Neuronal stem cell (in vitro differentiated cells): ENCODE measurements around the gene NFE2L3.
"Not testable (repeated sequence)": the region's sequence is repeated elsewhere in the genome, so short reads cannot be mapped to it uniquely, and the experiment has no call there.

ENCODE experiments used
- DNase-seq: peaks from one replicate; pipeline ENCODE4 v3.0.0-alpha.2; 2013; ENCODE audit warnings: low spot score
- H2AFZ ChIP-seq: one replicate; pipeline ENCODE4 v1.6.1; 2013; ENCODE audit warnings: mild to moderate bottlenecking, low read length, inconsistent platforms
- H2AK5ac ChIP-seq: 2 replicates; pipeline ENCODE4 v1.6.1; 2013; ENCODE audit warnings: low read depth, mild to moderate bottlenecking, inconsistent platforms, low read length, moderate library complexity, mixed read lengths
- H2BK120ac ChIP-seq: 2 replicates; pipeline ENCODE4 v1.6.1; 2013; ENCODE audit warnings: low read depth, mild to moderate bottlenecking, inconsistent platforms, low read length, moderate library complexity, mixed read lengths
- H2BK12ac ChIP-seq: one replicate; pipeline ENCODE4 v1.6.1; 2013; ENCODE audit warnings: low read length, inconsistent platforms
- H2BK15ac ChIP-seq: 2 replicates; pipeline ENCODE4 v1.6.1; 2013; ENCODE audit warnings: mild to moderate bottlenecking, low read length, inconsistent platforms, mixed read lengths
- H2BK5ac ChIP-seq: one replicate; pipeline ENCODE4 v1.6.1; 2013; ENCODE audit warnings: inconsistent platforms, mild to moderate bottlenecking, low read length, moderate library complexity
- H3K14ac ChIP-seq: one replicate; pipeline ENCODE4 v1.6.1; 2013; ENCODE audit warnings: low read length, inconsistent platforms
- H3K18ac ChIP-seq: 2 replicates; pipeline ENCODE4 v1.6.1; 2013; ENCODE audit warnings: low read length, inconsistent platforms
- H3K23ac ChIP-seq: 2 replicates; pipeline ENCODE4 v1.6.1; 2013; ENCODE audit warnings: low read depth, mild to moderate bottlenecking, mixed read lengths, low read length, inconsistent platforms; ENCODE audit not compliant: poor library complexity
- H3K27ac ChIP-seq: replicated peaks from 3 replicates; pipeline ENCODE4 v1.5.1; 2013; ENCODE audit warnings: low read length, inconsistent platforms
- H3K27me3 ChIP-seq, 3 experiments: 2 replicates each; pipeline ENCODE4 v1.6.1; 2013; ENCODE audit warnings: low read length in 3 of 3, mild to moderate bottlenecking in 2 of 3, inconsistent platforms in 1 of 3, low read depth in 1 of 3, mixed read lengths in 1 of 3, moderate library complexity in 1 of 3; ENCODE audit not compliant: control insufficient read depth in 3 of 3, insufficient read depth in 3 of 3
- H3K36me3 ChIP-seq, 2 donors: replicated peaks in 1 of 2; 2 replicates each; pipeline ENCODE4 v1.6.1; 2013; ENCODE audit warnings: low read length in 2 of 2; ENCODE audit not compliant: control insufficient read depth in 2 of 2, insufficient read depth in 2 of 2
- H3K4ac ChIP-seq: 2 replicates; pipeline ENCODE4 v1.6.1; 2013; ENCODE audit warnings: inconsistent platforms, mild to moderate bottlenecking, low read length, moderate library complexity
- H3K4me1 ChIP-seq, 2 donors: 1 replicate in 1 of 2; 2 replicates in 1 of 2; pipeline ENCODE4 v1.6.1; 2013; ENCODE audit warnings: low read length in 2 of 2, low read depth in 1 of 2; ENCODE audit not compliant: control insufficient read depth in 2 of 2, insufficient read depth in 1 of 2
- H3K4me2 ChIP-seq: one replicate; pipeline ENCODE4 v1.6.1; 2013; ENCODE audit warnings: mild to moderate bottlenecking, low read length, inconsistent platforms; ENCODE audit not compliant: insufficient read depth, poor library complexity, severe bottlenecking
- H3K4me3 ChIP-seq, 2 donors: 2 replicates each; pipeline ENCODE4 v1.5.1; 2013; ENCODE audit warnings: low read length in 2 of 2, mild to moderate bottlenecking in 2 of 2, inconsistent platforms in 1 of 2, moderate library complexity in 1 of 2
- H3K79me1 ChIP-seq: one replicate; pipeline ENCODE4 v1.6.1; 2013; ENCODE audit warnings: low read depth, mild to moderate bottlenecking, inconsistent platforms, low read length, moderate library complexity
- H3K9ac ChIP-seq: one replicate; pipeline ENCODE4 v1.6.1; 2013; ENCODE audit warnings: mild to moderate bottlenecking, low read depth, low read length, inconsistent platforms; ENCODE audit not compliant: poor library complexity
- H3K9me3 ChIP-seq, 2 donors: replicated peaks in 1 of 2; 2 replicates each; pipeline versions ENCODE3 to v1.6.1; 2013; ENCODE audit warnings: low read length in 2 of 2, mild to moderate bottlenecking in 2 of 2, inconsistent platforms in 1 of 2, low read depth in 1 of 2, mixed read lengths in 1 of 2, moderate library complexity in 1 of 2; ENCODE audit not compliant: control insufficient read depth in 2 of 2, insufficient read depth in 1 of 2
- H4K8ac ChIP-seq: one replicate; pipeline ENCODE4 v1.6.1; 2013; ENCODE audit warnings: low read depth, mild to moderate bottlenecking, inconsistent platforms, low read length, moderate library complexity
- H4K91ac ChIP-seq: one replicate; pipeline ENCODE4 v1.6.1; 2013; ENCODE audit warnings: low read length, low read depth, mild to moderate bottlenecking, inconsistent platforms; ENCODE audit not compliant: poor library complexity
- WGBS, 2 donors: extraction: QIAGEN DNeasy Blood & Tissue Kit; methylation state at CpG; one replicate each; pipeline ENCODE4 v1.1.7; 2013; ENCODE audit warnings: missing lambda C conversion rate in 2 of 2, mixed read lengths in 1 of 2; ENCODE audit not compliant: insufficient read length in 2 of 2, insufficient replicate concordance in 1 of 2; ENCODE audit errors: extremely low coverage in 2 of 2; 5-methylcytosine and 5-hydroxymethylcytosine counted together

The NFE2L3 gene

GRCh38 chr7:26171601-26172000 is 19.6 kb downstream of the NFE2L3 start:
- Histone ChIP-seq H3K36me3 (no peaks in the 10 kb centered on the region), H3K9me3 (no peaks in the 10 kb centered on the region), H3K14ac (no peak overlapping the region), H3K9ac (no peak overlapping the region), H3K4me3 (no peak overlapping the region), H3K18ac (no peak overlapping the region), H4K91ac (no peak overlapping the region), H2BK120ac (no peak overlapping the region), H2BK5ac (no peak overlapping the region), H3K4me1 (peaks cover 0 to 1% of the 10 kb centered on the region in 2 donors), H3K27me3 (no peaks in the 10 kb centered on the region), H2BK12ac (no peak overlapping the region), H3K23ac (no peak overlapping the region), H3K79me1 (no peaks in the 10 kb centered on the region), H3K27ac (no peak overlapping the region), H4K8ac (no peak overlapping the region), H3K4ac (no peak overlapping the region), H2AK5ac (no peak overlapping the region), H3K4me2 (no peak overlapping the region), H2BK15ac (no peak overlapping the region), H2AFZ (no peak overlapping the region)
- DNase-seq: no peak
- no CpG with 5 or more reads among the region's 2 CpGs for whole genome bisulfite sequencing, 2 donors

- Histone ChIP-seq H2BK120ac (no peak overlapping the region), H2BK12ac (no peak overlapping the region), H3K27me3 (no peaks in the 10 kb centered on the region), H3K4me2 (no peak overlapping the region), H2AK5ac (no peak overlapping the region), H3K27ac (no peak overlapping the region), H3K36me3 (no peaks in the 10 kb centered on the region), H3K4me1 (no peaks in the 10 kb centered on the region), H2AFZ (no peak overlapping the region), H3K79me1 (no peaks in the 10 kb centered on the region), H4K91ac (no peak overlapping the region), H3K18ac (no peak overlapping the region), H3K4ac (no peak overlapping the region), H3K9me3 (no peaks in the 10 kb centered on the region), H4K8ac (no peak overlapping the region), H3K23ac (no peak overlapping the region), H3K14ac (no peak overlapping the region), H3K9ac (no peak overlapping the region), H3K4me3 (no peak overlapping the region), H2BK5ac (no peak overlapping the region), H2BK15ac (no peak overlapping the region)
- DNase-seq: no peak
- WGBS, 2 donors: no CpG with 5 or more reads among the region's 1 CpG
Measured at GRCh38 chr7:26172048-26172447, 20.1 kb downstream of the NFE2L3 start.

GRCh38 chr7:26175903-26176302 is 23.9 kb downstream of the NFE2L3 start:
- not testable (repeated sequence) for H2BK12ac ChIP-seq, H4K91ac ChIP-seq, H4K8ac ChIP-seq, H3K4me1 ChIP-seq, H3K27me3 ChIP-seq, H3K9me3 ChIP-seq, H3K4me2 ChIP-seq, H2AK5ac ChIP-seq, H3K79me1 ChIP-seq, H3K9ac ChIP-seq, H3K27ac ChIP-seq, H2BK5ac ChIP-seq, H2BK120ac ChIP-seq, H3K4me3 ChIP-seq, H3K36me3 ChIP-seq, H3K23ac ChIP-seq, H3K4ac ChIP-seq, DNase-seq, H3K14ac ChIP-seq, H2BK15ac ChIP-seq, H3K18ac ChIP-seq, H2AFZ ChIP-seq
- no CpG with 5 or more reads among the region's 4 CpGs for WGBS, 2 donors

GRCh38 chr7:26176696-26177095 is 24.7 kb downstream of the NFE2L3 start:
- not testable (repeated sequence) for H3K4ac ChIP-seq, H3K36me3 ChIP-seq, DNase-seq, H3K4me2 ChIP-seq, H3K4me3 ChIP-seq, H3K27me3 ChIP-seq, H4K8ac ChIP-seq, H3K4me1 ChIP-seq, H2BK12ac ChIP-seq, H2BK15ac ChIP-seq, H2BK120ac ChIP-seq, H3K9me3 ChIP-seq, H3K23ac ChIP-seq, H2AK5ac ChIP-seq, H3K14ac ChIP-seq, H2AFZ ChIP-seq, H3K79me1 ChIP-seq, H3K9ac ChIP-seq, H4K91ac ChIP-seq, H3K27ac ChIP-seq, H3K18ac ChIP-seq, H2BK5ac ChIP-seq
- WGBS, 2 donors: no CpG with 5 or more reads among the region's 26 CpGs
